HUES6 (cell line): ENCODE measurements around the gene ACSL3.
A peak's percentile ranks its signal among the peaks of the same experiment; 100 is the strongest.

Source experiments
- H3K27ac ChIP-seq: 2 replicates; pipeline ENCODE4 v1.7.0; 2013; ENCODE audit warnings: low read depth, mild to moderate bottlenecking, low read length, inconsistent platforms
- H3K27me3 ChIP-seq: 2 replicates; pipeline ENCODE4 v1.6.1; 2013; ENCODE audit warnings: low read length; ENCODE audit not compliant: control insufficient read depth, insufficient read depth
- H3K36me3 ChIP-seq: 2 replicates; pipeline ENCODE4 v1.6.1; 2013; ENCODE audit warnings: low read length; ENCODE audit not compliant: control insufficient read depth, insufficient read depth
- H3K4me1 ChIP-seq: 2 replicates; pipeline ENCODE4 v1.6.1; 2013; ENCODE audit warnings: low read length; ENCODE audit not compliant: control insufficient read depth, insufficient read depth
- H3K4me3 ChIP-seq: 2 replicates; pipeline ENCODE4 v1.5.1; 2013; ENCODE audit warnings: low read depth, low read length
- H3K9ac ChIP-seq: one replicate; pipeline ENCODE4 v1.6.1; 2013; ENCODE audit warnings: mild to moderate bottlenecking, low read length
- H3K9me3 ChIP-seq: 2 replicates; pipeline ENCODE4 v1.6.1; 2013; ENCODE audit warnings: low read depth, low read length; ENCODE audit not compliant: control insufficient read depth, insufficient read depth

The ACSL3 gene

DNA sequence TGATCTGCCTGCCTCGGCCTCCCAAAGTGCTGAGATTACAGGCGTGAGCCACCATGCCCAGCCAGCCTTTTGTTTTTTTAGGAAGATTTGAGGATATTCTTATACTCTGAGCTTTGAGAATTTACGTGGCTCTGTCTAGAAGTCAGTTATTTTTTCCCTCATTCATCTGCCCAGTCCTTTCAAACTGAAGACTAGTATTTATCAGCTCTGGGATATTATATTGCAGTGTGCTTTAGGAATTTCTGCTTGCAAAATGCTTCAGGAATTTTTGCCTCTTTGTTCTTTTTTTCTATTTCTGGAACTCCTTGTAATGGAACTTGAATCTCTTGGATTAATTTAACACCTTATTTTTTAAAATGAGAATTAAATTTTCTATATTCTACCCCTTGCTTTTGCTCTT lies 22.6 kb downstream of the ACSL3 start:
- no peak overlapping the region for H3K27ac ChIP-seq
- 0 out of 2 replicates have a peak, but pooled peaks cover 6% of the 10 kb centered on the region for H3K4me1 ChIP-seq
- H3K9me3 ChIP-seq: peaks cover 24% of the 10 kb centered on the region

GRCh38 chr2:222884114-222884771 lies 23.4 kb downstream of the ACSL3 start:
- H3K27ac ChIP-seq: no peak overlapping the region
- H3K4me1 ChIP-seq: peaks cover 10% of the 10 kb centered on the region; the same call in 1 of the 2 replicates
- no peak overlapping the region for H3K4me3 ChIP-seq
- H3K9me3 ChIP-seq: peaks cover 24% of the 10 kb centered on the region
- H3K9ac ChIP-seq: no peak overlapping the region
- H3K36me3 ChIP-seq: peaks cover 26% of the 10 kb centered on the region; the same call in 1 of the 2 replicates
- H3K27me3 ChIP-seq: no peaks in the 10 kb centered on the region

More for the DNA sequence above, 22.6 kb downstream of the ACSL3 start:
- H3K36me3 ChIP-seq: peaks cover 18% of the 10 kb centered on the region; the same call in 1 of the 2 replicates
- no peak overlapping the region for H3K4me3 ChIP-seq
- H3K27me3 ChIP-seq: no peaks in the 10 kb centered on the region
- no peak overlapping the region for H3K9ac ChIP-seq

GRCh38 chr2:222884805-222885424 lies 24.1 kb downstream of the ACSL3 start:
- Histone ChIP-seq H3K36me3 (peaks cover 24% of the 10 kb centered on the region; the same call in 1 of the 2 replicates), H3K4me1 (peaks cover 13% of the 10 kb centered on the region; the same call in 1 of the 2 replicates), H3K4me3 (no peak overlapping the region), H3K27me3 (no peaks in the 10 kb centered on the region), H3K27ac (no peak overlapping the region), H3K9me3 (peaks cover 22% of the 10 kb centered on the region), H3K9ac (no peak overlapping the region)

- H3K4me1 ChIP-seq: peaks cover 13% of the 10 kb centered on the region; the same call in 1 of the 2 replicates
- H3K27me3 ChIP-seq: no peaks in the 10 kb centered on the region
- no peak overlapping the region for H3K27ac ChIP-seq
- peaks cover 20% of the 10 kb centered on the region; the same call in 1 of the 2 replicates for H3K36me3 ChIP-seq
- no peak overlapping the region for H3K9ac ChIP-seq
- H3K4me3 ChIP-seq: no peak overlapping the region
- H3K9me3 ChIP-seq: peaks cover 9% of the 10 kb centered on the region
Observed at GRCh38 chr2:222887124-222887523, 26.3 kb downstream of the ACSL3 start.

GRCh38 chr2:222888716-222889115 lies 27.9 kb downstream of the ACSL3 start:
- H3K27ac ChIP-seq: no peak overlapping the region
- H3K4me3 ChIP-seq: no peak overlapping the region
- H3K4me1 ChIP-seq: peaks cover 13% of the 10 kb centered on the region; the same call in 1 of the 2 replicates
- H3K9me3 ChIP-seq: peaks cover 4% of the 10 kb centered on the region; the same call in 1 of the 2 replicates
- no peaks in the 10 kb centered on the region for H3K27me3 ChIP-seq
- H3K36me3 ChIP-seq: peaks cover 22% of the 10 kb centered on the region; the same call in 1 of the 2 replicates
- no peak overlapping the region for H3K9ac ChIP-seq

DNA sequence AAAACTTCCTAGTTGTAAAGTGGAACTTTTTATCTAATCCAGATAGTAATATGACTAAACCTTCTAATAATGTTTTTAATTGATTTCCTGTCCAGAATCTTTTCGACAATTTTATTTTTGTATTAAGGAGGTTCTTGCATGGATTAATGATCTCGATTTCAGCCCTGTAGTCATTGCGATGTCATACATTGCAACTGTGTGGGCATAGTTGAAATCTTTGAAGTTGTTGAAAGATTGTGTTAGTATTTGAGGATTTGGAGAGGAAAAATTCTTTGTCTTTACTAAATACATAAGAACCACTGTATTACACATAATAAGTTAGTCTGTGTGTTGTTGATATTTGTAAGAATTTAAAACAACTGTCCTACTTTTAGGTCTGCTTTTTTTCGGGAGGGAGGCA lies 31.1 kb downstream of the ACSL3 start:
- Histone ChIP-seq H3K9me3 (peaks cover 2% of the 10 kb centered on the region; the same call in 1 of the 2 replicates), H3K4me3 (no peak overlapping the region), H3K36me3 (peaks cover 19% of the 10 kb centered on the region; the same call in 1 of the 2 replicates), H3K9ac (no peak overlapping the region), H3K4me1 (peaks cover 7% of the 10 kb centered on the region; the same call in 1 of the 2 replicates), H3K27ac (no peak overlapping the region), H3K27me3 (no peaks in the 10 kb centered on the region)

- H3K4me1 ChIP-seq: peaks cover 7% of the 10 kb centered on the region; the same call in 1 of the 2 replicates
- no peak overlapping the region for H3K27ac ChIP-seq
- no peaks in the 10 kb centered on the region for H3K9me3 ChIP-seq
- H3K9ac ChIP-seq: no peak overlapping the region
- H3K4me3 ChIP-seq: no peak overlapping the region
- H3K27me3 ChIP-seq: no peaks in the 10 kb centered on the region
- peaks cover 15% of the 10 kb centered on the region; the same call in 1 of the 2 replicates for H3K36me3 ChIP-seq
Observed at GRCh38 chr2:222892321-222892720, 31.5 kb downstream of the ACSL3 start.

- H3K27ac ChIP-seq: no peak overlapping the region
- no peak overlapping the region for H3K4me3 ChIP-seq
Observed at GRCh38 chr2:222892761-222893160, 31.9 kb downstream of the ACSL3 start.

GRCh38 chr2:222893716-222894115 lies 32.9 kb downstream of the ACSL3 start:
- Histone ChIP-seq H3K36me3 (peaks cover 9% of the 10 kb centered on the region; the same call in 1 of the 2 replicates), H3K27me3 (no peaks in the 10 kb centered on the region), H3K9me3 (no peaks in the 10 kb centered on the region), H3K4me1 (peaks cover 7% of the 10 kb centered on the region; the same call in 1 of the 2 replicates), H3K4me3 (no peak overlapping the region), H3K27ac (0 out of 2 replicates have a peak overlapping the region, but pooled peaks have one; percentile 41), H3K9ac (no peak overlapping the region)

More at GRCh38 chr2:222892761-222893160, 31.9 kb downstream of the ACSL3 start:
- H3K9ac ChIP-seq: no peak overlapping the region
- no peaks in the 10 kb centered on the region for H3K9me3 ChIP-seq
- no peaks in the 10 kb centered on the region for H3K27me3 ChIP-seq
- peaks cover 7% of the 10 kb centered on the region; the same call in 1 of the 2 replicates for H3K4me1 ChIP-seq
- H3K36me3 ChIP-seq: peaks cover 15% of the 10 kb centered on the region; the same call in 1 of the 2 replicates

DNA sequence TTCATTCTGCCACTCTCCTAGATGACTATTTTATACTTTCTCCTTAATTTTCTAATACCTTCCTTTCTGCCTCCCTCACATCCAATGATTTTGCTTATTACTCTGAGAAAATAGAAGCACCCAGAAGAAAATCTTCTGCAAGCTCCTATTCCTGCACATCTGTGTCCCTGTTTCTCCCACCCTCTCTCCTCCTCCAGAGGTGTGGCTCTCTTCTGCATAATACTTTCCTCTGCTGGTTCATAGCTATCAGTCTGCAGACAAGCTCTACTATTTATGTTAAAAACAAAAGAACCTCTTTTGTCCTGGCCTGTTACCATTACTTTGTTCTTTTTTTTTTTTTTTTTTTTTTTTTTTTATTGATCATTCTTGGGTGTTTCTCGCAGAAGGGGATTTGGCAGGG lies 34.3 kb downstream of the ACSL3 start:
- peaks cover 8% of the 10 kb centered on the region for H3K4me1 ChIP-seq
- H3K27me3 ChIP-seq: no peaks in the 10 kb centered on the region
- H3K4me3 ChIP-seq: no peak overlapping the region
- peaks cover 2% of the 10 kb centered on the region; the same call in 1 of the 2 replicates for H3K36me3 ChIP-seq
- no peak overlapping the region for H3K9ac ChIP-seq
- H3K9me3 ChIP-seq: no peaks in the 10 kb centered on the region
- H3K27ac ChIP-seq: no peak overlapping the region

- peaks cover 25% of the 10 kb centered on the region for H3K4me1 ChIP-seq
- no peak overlapping the region for H3K4me3 ChIP-seq
- H3K9ac ChIP-seq: no peak overlapping the region
- H3K27ac ChIP-seq: no peak overlapping the region
- H3K36me3 ChIP-seq: peaks cover 2% of the 10 kb centered on the region; the same call in 1 of the 2 replicates
- H3K9me3 ChIP-seq: no peaks in the 10 kb centered on the region
- H3K27me3 ChIP-seq: no peaks in the 10 kb centered on the region
Observed at GRCh38 chr2:222897898-222898297, 37.1 kb downstream of the ACSL3 start.
